A549 (cell line): ENCODE data around the gene TSR3.

Experiments used
- CBX2 ChIP-seq: fragments of 200-600 bp; sonication (generic); IDR thresholded peaks from 2 replicates; pipeline ENCODE4 v1.6.1; 2016; ENCODE audit warnings: low read depth, mild to moderate bottlenecking, borderline replicate concordance
- CEBPB ChIP-seq, 2 experiments: fragments of >200 bp in 1 of 2; sonication (Bioruptor Twin) in 1 of 2; formaldehyde crosslinking in 1 of 2; IDR thresholded peaks; 2 replicates each; pipeline ENCODE4 v1.6.1; 2012 to 2016
- CHD4 ChIP-seq: fragments of 200-600 bp; sonication (generic); IDR thresholded peaks from 2 replicates; pipeline ENCODE4 v1.6.1; 2016; ENCODE audit warnings: antibody characterized with exemption, mild to moderate bottlenecking, borderline replicate concordance
- HOXB5 ChIP-seq: fragments of 250-450 bp; sonication (Bioruptor Pico); IDR thresholded peaks from 2 replicates; pipeline ENCODE4 v1.5.0; 2020; ENCODE audit warnings: mild to moderate bottlenecking, moderate library complexity
- JUNB ChIP-seq: fragments of >200 bp; sonication (Bioruptor Twin); formaldehyde crosslinking; IDR thresholded peaks from 2 replicates; pipeline ENCODE4 v1.6.1; 2016
- KDM5A ChIP-seq: fragments of 200-600 bp; sonication (generic); IDR thresholded peaks from 2 replicates; pipeline ENCODE4 v1.6.1; 2016; ENCODE audit warnings: antibody characterized with exemption, mild to moderate bottlenecking
- MAZ ChIP-seq: fragments of 150-350 bp; IDR thresholded peaks from 2 replicates; pipeline ENCODE4 v1.6.1; 2014; ENCODE audit warnings: antibody characterized with exemption, low read depth, low read length, borderline replicate concordance
- NPAS2 ChIP-seq: fragments of 250-450 bp; sonication (Bioruptor Pico); IDR thresholded peaks from 2 replicates; pipeline ENCODE4 v1.8.0; 2022; ENCODE audit warnings: mild to moderate bottlenecking, moderate library complexity, borderline replicate concordance
- POLR2A ChIP-seq: IDR thresholded peaks from 2 replicates; pipeline ENCODE4 v1.6.1; 2012; ENCODE audit warnings: mild to moderate bottlenecking, low read length
- RAD21 ChIP-seq, 2 experiments: fragments of >200 bp in 1 of 2; sonication (Bioruptor Twin) in 1 of 2; formaldehyde crosslinking in 1 of 2; IDR thresholded peaks in 1 of 2; conservative IDR thresholded peaks in 1 of 2; 2 replicates in 1 of 2; 3 replicates in 1 of 2; pipeline ENCODE4 v1.6.1; 2012 to 2018; ENCODE audit warnings: inconsistent platforms in 1 of 2
- SREBF2 ChIP-seq: fragments of 450-650 bp; IDR thresholded peaks from 2 replicates; pipeline ENCODE4 v1.6.1; 2014; ENCODE audit warnings: mild to moderate bottlenecking, moderate library complexity
- TF ChIP-seq, protein P1 (sequence below): fragments of >200 bp; sonication (Bioruptor Twin); formaldehyde crosslinking; IDR thresholded peaks from 3 replicates; pipeline ENCODE4 v1.5.1; 2016
- TF ChIP-seq, protein P2 (sequence below): fragments of 200-600 bp; sonication (generic); IDR thresholded peaks from 2 replicates; pipeline ENCODE4 v1.6.1; 2016; ENCODE audit warnings: antibody characterized with exemption, mild to moderate bottlenecking, moderate library complexity

DNA sequence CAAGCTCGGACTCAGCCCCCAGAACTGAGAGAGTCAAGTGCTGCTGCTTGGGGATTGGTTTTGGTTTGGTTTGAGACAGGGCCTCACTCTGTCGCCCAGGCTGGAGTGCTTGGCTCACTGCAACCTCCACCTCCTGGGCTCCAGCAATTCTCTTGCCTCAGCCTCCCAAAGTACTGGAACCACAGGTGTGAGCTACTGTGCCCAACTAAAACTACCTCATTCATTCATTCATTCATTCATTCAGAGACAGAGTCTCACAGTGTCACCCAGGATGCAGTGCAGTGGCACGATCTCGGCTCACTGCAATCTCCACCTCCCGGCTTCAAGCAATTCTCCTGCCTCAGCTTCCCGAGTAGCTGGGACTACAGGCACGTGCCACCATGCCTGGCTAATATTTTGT is 38.1 kb upstream of the TSR3 start:
- TF ChIP-seq CEBPB (IDR thresholded peaks at IDR 0.05) (no peak), POLR2A (no peak), MAZ (no peak), HOXB5 (CRISPR knock-in tag) (no peak), JUNB (no peak), CBX2 (no peak), SREBF2 (no peak), RAD21 (conservative IDR thresholded peaks at IDR 0.05 in 1 of 2, IDR thresholded peaks at IDR 0.05 in 1 of 2) (no peak), CHD4 (no peak), NPAS2 (CRISPR knock-in tag) (no peak), KDM5A (no peak)
- TF ChIP-seq, protein P1, sequence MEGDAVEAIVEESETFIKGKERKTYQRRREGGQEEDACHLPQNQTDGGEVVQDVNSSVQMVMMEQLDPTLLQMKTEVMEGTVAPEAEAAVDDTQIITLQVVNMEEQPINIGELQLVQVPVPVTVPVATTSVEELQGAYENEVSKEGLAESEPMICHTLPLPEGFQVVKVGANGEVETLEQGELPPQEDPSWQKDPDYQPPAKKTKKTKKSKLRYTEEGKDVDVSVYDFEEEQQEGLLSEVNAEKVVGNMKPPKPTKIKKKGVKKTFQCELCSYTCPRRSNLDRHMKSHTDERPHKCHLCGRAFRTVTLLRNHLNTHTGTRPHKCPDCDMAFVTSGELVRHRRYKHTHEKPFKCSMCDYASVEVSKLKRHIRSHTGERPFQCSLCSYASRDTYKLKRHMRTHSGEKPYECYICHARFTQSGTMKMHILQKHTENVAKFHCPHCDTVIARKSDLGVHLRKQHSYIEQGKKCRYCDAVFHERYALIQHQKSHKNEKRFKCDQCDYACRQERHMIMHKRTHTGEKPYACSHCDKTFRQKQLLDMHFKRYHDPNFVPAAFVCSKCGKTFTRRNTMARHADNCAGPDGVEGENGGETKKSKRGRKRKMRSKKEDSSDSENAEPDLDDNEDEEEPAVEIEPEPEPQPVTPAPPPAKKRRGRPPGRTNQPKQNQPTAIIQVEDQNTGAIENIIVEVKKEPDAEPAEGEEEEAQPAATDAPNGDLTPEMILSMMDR = no peak
- TF ChIP-seq, protein P2, sequence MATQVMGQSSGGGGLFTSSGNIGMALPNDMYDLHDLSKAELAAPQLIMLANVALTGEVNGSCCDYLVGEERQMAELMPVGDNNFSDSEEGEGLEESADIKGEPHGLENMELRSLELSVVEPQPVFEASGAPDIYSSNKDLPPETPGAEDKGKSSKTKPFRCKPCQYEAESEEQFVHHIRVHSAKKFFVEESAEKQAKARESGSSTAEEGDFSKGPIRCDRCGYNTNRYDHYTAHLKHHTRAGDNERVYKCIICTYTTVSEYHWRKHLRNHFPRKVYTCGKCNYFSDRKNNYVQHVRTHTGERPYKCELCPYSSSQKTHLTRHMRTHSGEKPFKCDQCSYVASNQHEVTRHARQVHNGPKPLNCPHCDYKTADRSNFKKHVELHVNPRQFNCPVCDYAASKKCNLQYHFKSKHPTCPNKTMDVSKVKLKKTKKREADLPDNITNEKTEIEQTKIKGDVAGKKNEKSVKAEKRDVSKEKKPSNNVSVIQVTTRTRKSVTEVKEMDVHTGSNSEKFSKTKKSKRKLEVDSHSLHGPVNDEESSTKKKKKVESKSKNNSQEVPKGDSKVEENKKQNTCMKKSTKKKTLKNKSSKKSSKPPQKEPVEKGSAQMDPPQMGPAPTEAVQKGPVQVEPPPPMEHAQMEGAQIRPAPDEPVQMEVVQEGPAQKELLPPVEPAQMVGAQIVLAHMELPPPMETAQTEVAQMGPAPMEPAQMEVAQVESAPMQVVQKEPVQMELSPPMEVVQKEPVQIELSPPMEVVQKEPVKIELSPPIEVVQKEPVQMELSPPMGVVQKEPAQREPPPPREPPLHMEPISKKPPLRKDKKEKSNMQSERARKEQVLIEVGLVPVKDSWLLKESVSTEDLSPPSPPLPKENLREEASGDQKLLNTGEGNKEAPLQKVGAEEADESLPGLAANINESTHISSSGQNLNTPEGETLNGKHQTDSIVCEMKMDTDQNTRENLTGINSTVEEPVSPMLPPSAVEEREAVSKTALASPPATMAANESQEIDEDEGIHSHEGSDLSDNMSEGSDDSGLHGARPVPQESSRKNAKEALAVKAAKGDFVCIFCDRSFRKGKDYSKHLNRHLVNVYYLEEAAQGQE = no peak
